Keratinocyte (primary cell): Measurements from ENCODE around the gene PPP1R3F. TPM values are rescaled to one million over a fixed set of nuclear protein-coding genes. Genes with fewer than 3 reads are reported as not detected.

Experiments used
- DNase-seq: peaks from one replicate; pipeline ENCODE4 v3.0.0-alpha.2; 2011; ENCODE audit warnings: low read depth, missing footprints, low spot score
- FAIRE-seq: peaks from 2 replicates; lab custom pipeline; 2011; peaks lifted over from hg19 to GRCh38; lab: Jason Lieb, UNC
- H2AFZ ChIP-seq: 2 replicates; pipeline ENCODE4 v1.6.0; 2012; ENCODE audit warnings: low read length, control low read depth, inconsistent platforms; ENCODE audit not compliant: control insufficient read depth
- H3K27ac ChIP-seq: 2 replicates; pipeline ENCODE4 v1.5.1; 2011; ENCODE audit warnings: low read length; ENCODE audit not compliant: control insufficient read depth, insufficient read depth
- H3K27me3 ChIP-seq: 3 replicates; pipeline ENCODE4 v1.6.0; 2011; ENCODE audit warnings: low read length; ENCODE audit not compliant: control insufficient read depth, insufficient read depth; ENCODE audit errors: extremely low read depth
- H3K36me3 ChIP-seq, 2 experiments: 2 replicates in 1 of 2; 3 replicates in 1 of 2; pipeline ENCODE4 v1.5.1; 2011; ENCODE audit warnings: low read length in 2 of 2, mild to moderate bottlenecking in 1 of 2; ENCODE audit not compliant: control insufficient read depth in 2 of 2, insufficient read depth in 2 of 2; ENCODE audit errors: extremely low read depth in 1 of 2
- H3K4me1 ChIP-seq: 3 replicates; pipeline ENCODE4 v1.5.1; 2011; ENCODE audit warnings: low read length; ENCODE audit not compliant: control insufficient read depth, insufficient read depth; ENCODE audit errors: extremely low read depth
- H3K4me2 ChIP-seq: 3 replicates; pipeline ENCODE4 v1.6.0; 2011; ENCODE audit warnings: low read depth, low read length; ENCODE audit not compliant: control insufficient read depth, insufficient read depth; ENCODE audit errors: extremely low read depth
- H3K4me3 ChIP-seq, 3 experiments: fragments of 200-600 bp in 1 of 3; sonication (generic) in 1 of 3; 2 replicates in 2 of 3; 3 replicates in 1 of 3; pipeline ENCODE4 v1.5.1; 2011 to 2016; ENCODE audit warnings: low read length in 3 of 3, mild to moderate bottlenecking in 3 of 3, control low read depth in 2 of 3, inconsistent platforms in 1 of 3, low read depth in 1 of 3, mixed read lengths in 1 of 3, mixed run types in 1 of 3, moderate library complexity in 1 of 3; ENCODE audit not compliant: control insufficient read depth in 2 of 3, insufficient read depth in 2 of 3; ENCODE audit errors: extremely low read depth in 1 of 3
- H3K79me2 ChIP-seq: 2 replicates; pipeline ENCODE4 v1.6.0; 2012; ENCODE audit warnings: low read length; ENCODE audit not compliant: control insufficient read depth, insufficient read depth
- H3K9ac ChIP-seq: 3 replicates; pipeline ENCODE4 v1.6.0; 2011; ENCODE audit warnings: low read length; ENCODE audit not compliant: control insufficient read depth, insufficient read depth; ENCODE audit errors: extremely low read depth
- H3K9me1 ChIP-seq: 3 replicates; pipeline ENCODE4 v1.6.0; 2011; ENCODE audit warnings: low read length; ENCODE audit not compliant: control insufficient read depth, insufficient read depth; ENCODE audit errors: extremely low read depth
- H3K9me3 ChIP-seq: 2 replicates; pipeline ENCODE4 v1.5.1; 2012; ENCODE audit warnings: low read depth, low read length; ENCODE audit not compliant: control insufficient read depth
- H4K20me1 ChIP-seq: 3 replicates; pipeline ENCODE4 v1.6.0; 2011; ENCODE audit warnings: low read length; ENCODE audit not compliant: control insufficient read depth, insufficient read depth; ENCODE audit errors: extremely low read depth
- CTCF ChIP-seq, 3 experiments: IDR thresholded peaks in 1 of 3; conservative IDR thresholded peaks in 1 of 3; optimal IDR thresholded peaks in 1 of 3; 2 replicates in 2 of 3; 3 replicates in 1 of 3; pipeline versions ENCODE3 to v1.5.1; 2011; ENCODE audit warnings: low read length in 3 of 3, mild to moderate bottlenecking in 3 of 3, moderate library complexity in 2 of 3, control low read depth in 1 of 3, inconsistent platforms in 1 of 3; ENCODE audit not compliant: insufficient read depth in 2 of 3; ENCODE audit errors: extremely low read depth in 1 of 3
- EZH2 ChIP-seq: IDR thresholded peaks from one replicate; pipeline ENCODE4 v1.6.1; 2012; ENCODE audit warnings: inconsistent platforms, mild to moderate bottlenecking, low read length, moderate library complexity
- dilution Hi-C: fragments of 300-500 bp; cut with MboI; formaldehyde crosslinking; loops from one replicate; pipeline ENCODE4 v1.7.0; 2020; ENCODE audit warnings: low sequenced_read_pairs; ENCODE audit not compliant: extremely low pct_ligation_motif_present
- polyA plus RNA-seq, 5 experiments: library from polyadenylated mRNA; depleted of rRNA in 3 of 5; stranded (reverse) in 3 of 5; stranded (forward) in 1 of 5; unstranded in 1 of 5; fragments of >200 nt; gene quantifications; 1 replicate in 1 of 5; 2 replicates in 3 of 5; 3 replicates in 1 of 5; pipeline versions ENCODE4 v1.2.1 to v1.2.3, GENCODE V29; 2011 to 2012; ENCODE audit warnings: missing spikeins in 2 of 5, low read depth in 1 of 5, low replicate concordance in 1 of 5

The PPP1R3F gene
- polyA plus RNA-seq, 1 donor (not counting 4 experiments of a cell fraction or from before 2014, with no cell fraction given): 0.29 TPM

DNA sequence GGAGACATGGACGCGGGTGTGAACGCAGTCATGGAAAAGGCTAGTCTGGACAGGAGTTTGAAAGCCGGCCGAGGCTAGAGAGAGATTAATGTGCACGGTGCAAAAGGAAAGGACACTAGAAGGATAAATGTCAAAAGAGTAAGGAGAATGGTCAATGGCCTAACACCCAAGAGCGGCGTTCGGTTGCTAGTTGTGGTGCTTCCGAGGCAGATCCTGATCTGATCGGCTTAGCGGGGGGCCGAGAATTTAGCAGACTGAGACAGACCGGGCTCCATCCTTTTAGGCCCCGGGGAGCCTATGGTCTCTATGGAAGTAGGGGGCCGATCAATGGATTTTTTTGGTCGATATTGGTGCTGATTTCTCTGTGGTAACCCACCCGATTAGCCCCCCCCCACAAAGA, 40.8 kb downstream of the PPP1R3F start:
- no peak overlapping the region for H3K9ac ChIP-seq
- H4K20me1 ChIP-seq: no peaks in the 10 kb centered on the region
- peak; percentile 74 for FAIRE-seq
- dilution Hi-C loops: no loop called here
- no peak for TF ChIP-seq EZH2
- no peak for TF ChIP-seq CTCF (optimal IDR thresholded peaks at IDR 0.05 in 1 of 3, IDR thresholded peaks at IDR 0.05 in 1 of 3, conservative IDR thresholded peaks at IDR 0.05 in 1 of 3; ENCODE audit: extremely low read depth in 1 of 3, insufficient read depth in 2 of 3, low read length in 3 of 3)
- H3K9me1 ChIP-seq: no peaks in the 10 kb centered on the region
- no peaks in the 10 kb centered on the region for H3K36me3 ChIP-seq
- no peak overlapping the region for H3K27ac ChIP-seq
- no peaks in the 10 kb centered on the region for H3K27me3 ChIP-seq
- H3K79me2 ChIP-seq: no peaks in the 10 kb centered on the region
- H3K9me3 ChIP-seq: no peaks in the 10 kb centered on the region
- no peak overlapping the region for H3K4me3 ChIP-seq
- DNase-seq: no peak
- peak overlapping the region; percentile 79 for H3K4me2 ChIP-seq
- H2AFZ ChIP-seq: peak overlapping the region; percentile 83
- peaks cover 11% of the 10 kb centered on the region for H3K4me1 ChIP-seq

- no peak overlapping the region for H3K4me3 ChIP-seq
- dilution Hi-C loops: no loop called here
- H3K9me1 ChIP-seq: no peaks in the 10 kb centered on the region
- no peaks in the 10 kb centered on the region for H3K36me3 ChIP-seq
- DNase-seq: no peak
- no peak overlapping the region for H3K9ac ChIP-seq
- H4K20me1 ChIP-seq: no peaks in the 10 kb centered on the region
- H3K4me2 ChIP-seq: no peak overlapping the region
- no peak overlapping the region for H3K27ac ChIP-seq
- FAIRE-seq: no peak
- no peak overlapping the region for H2AFZ ChIP-seq
- H3K27me3 ChIP-seq: no peaks in the 10 kb centered on the region
- TF ChIP-seq CTCF (optimal IDR thresholded peaks at IDR 0.05 in 1 of 3, IDR thresholded peaks at IDR 0.05 in 1 of 3, conservative IDR thresholded peaks at IDR 0.05 in 1 of 3; ENCODE audit: extremely low read depth in 1 of 3, insufficient read depth in 2 of 3, low read length in 3 of 3): no peak
- no peak for TF ChIP-seq EZH2
- H3K79me2 ChIP-seq: no peaks in the 10 kb centered on the region
- no peaks in the 10 kb centered on the region for H3K9me3 ChIP-seq
- peaks cover 11% of the 10 kb centered on the region for H3K4me1 ChIP-seq
Observed at GRCh38 chrX:49312176-49312575, 42.6 kb downstream of the PPP1R3F start.
